GM21529 (cell line): ENCODE measurements around the gene SRGAP1.
A peak's percentile ranks its signal among the peaks of the same experiment; 100 is the strongest.

Experiments
- ATAC-seq: cut with Tn5 transposase; IDR thresholded peaks from one replicate; pipeline ENCODE4 v1.9.1; 2021; ENCODE audit not compliant: unreplicated experiment

Gene SRGAP1

GRCh38 chr12:63905544-63905943 is 61.0 kb downstream of the SRGAP1 start:
- ATAC-seq = no peak

GRCh38 chr12:63906876-63907275 is 62.4 kb downstream of the SRGAP1 start:
- no peak for ATAC-seq

- ATAC-seq = no peak
Observed at GRCh38 chr12:63907561-63907960, 63.1 kb downstream of the SRGAP1 start.

GRCh38 chr12:63909746-63910145 is 65.2 kb downstream of the SRGAP1 start:
- ATAC-seq = no peak

- no peak for ATAC-seq
Observed at GRCh38 chr12:63911341-63911740, 66.8 kb downstream of the SRGAP1 start.

GRCh38 chr12:63912651-63913050 is 68.2 kb downstream of the SRGAP1 start:
- ATAC-seq = no peak

GRCh38 chr12:63913929-63914328 is 69.4 kb downstream of the SRGAP1 start:
- ATAC-seq = no peak

GRCh38 chr12:63915105-63915800 is 70.8 kb downstream of the SRGAP1 start:
- no peak for ATAC-seq

- ATAC-seq = no peak
Observed at GRCh38 chr12:63916561-63917476, 72.3 kb downstream of the SRGAP1 start.

- no peak for ATAC-seq
Observed at GRCh38 chr12:63917477-63917862, 73.0 kb downstream of the SRGAP1 start.

GRCh38 chr12:63917864-63918799 is 73.6 kb downstream of the SRGAP1 start:
- peak; percentile 83 for ATAC-seq

GRCh38 chr12:63918800-63919300 is 74.3 kb downstream of the SRGAP1 start:
- no peak for ATAC-seq

GRCh38 chr12:63919756-63920155 is 75.3 kb downstream of the SRGAP1 start:
- no peak for ATAC-seq

GRCh38 chr12:63921157-63921556 is 76.7 kb downstream of the SRGAP1 start:
- ATAC-seq = no peak

- ATAC-seq = no peak
Observed at GRCh38 chr12:63922474-63922873, 78.0 kb downstream of the SRGAP1 start.

- no peak for ATAC-seq
Observed at GRCh38 chr12:63924781-63925180, 80.3 kb downstream of the SRGAP1 start.

- no peak for ATAC-seq
Observed at GRCh38 chr12:63927511-63927910, 83.0 kb downstream of the SRGAP1 start.

- peak; percentile 63 for ATAC-seq
Observed at GRCh38 chr12:63928305-63928704, 83.8 kb downstream of the SRGAP1 start.

GRCh38 chr12:63929426-63929825 is 84.9 kb downstream of the SRGAP1 start:
- ATAC-seq = no peak

- ATAC-seq = no peak
Observed at GRCh38 chr12:63930971-63931370, 86.5 kb downstream of the SRGAP1 start.

GRCh38 chr12:63931703-63932102 is 87.2 kb downstream of the SRGAP1 start:
- no peak for ATAC-seq
